ENCODE data around the gene POGZ.

- TF ChIP-seq, protein P1, sequence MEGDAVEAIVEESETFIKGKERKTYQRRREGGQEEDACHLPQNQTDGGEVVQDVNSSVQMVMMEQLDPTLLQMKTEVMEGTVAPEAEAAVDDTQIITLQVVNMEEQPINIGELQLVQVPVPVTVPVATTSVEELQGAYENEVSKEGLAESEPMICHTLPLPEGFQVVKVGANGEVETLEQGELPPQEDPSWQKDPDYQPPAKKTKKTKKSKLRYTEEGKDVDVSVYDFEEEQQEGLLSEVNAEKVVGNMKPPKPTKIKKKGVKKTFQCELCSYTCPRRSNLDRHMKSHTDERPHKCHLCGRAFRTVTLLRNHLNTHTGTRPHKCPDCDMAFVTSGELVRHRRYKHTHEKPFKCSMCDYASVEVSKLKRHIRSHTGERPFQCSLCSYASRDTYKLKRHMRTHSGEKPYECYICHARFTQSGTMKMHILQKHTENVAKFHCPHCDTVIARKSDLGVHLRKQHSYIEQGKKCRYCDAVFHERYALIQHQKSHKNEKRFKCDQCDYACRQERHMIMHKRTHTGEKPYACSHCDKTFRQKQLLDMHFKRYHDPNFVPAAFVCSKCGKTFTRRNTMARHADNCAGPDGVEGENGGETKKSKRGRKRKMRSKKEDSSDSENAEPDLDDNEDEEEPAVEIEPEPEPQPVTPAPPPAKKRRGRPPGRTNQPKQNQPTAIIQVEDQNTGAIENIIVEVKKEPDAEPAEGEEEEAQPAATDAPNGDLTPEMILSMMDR (conservative IDR thresholded peaks at IDR 0.05 in 1 of 2, IDR thresholded peaks at IDR 0.05 in 1 of 2; ENCODE audit: extremely low read depth in 1 of 2, insufficient read depth in 1 of 2, low read depth in 1 of 2, low read length in 2 of 2): no peak
- TF ChIP-seq EZH2 (IDR thresholded peaks at IDR 0.05; ENCODE audit: borderline replicate concordance, low read length): no peak
Observed at GRCh38 chr1:151504252-151504651, 45.0 kb upstream of the POGZ start.
